ENCODE measurements around the gene PCDHGB1.
A peak's percentile ranks its signal among the peaks of the same experiment; 100 is the strongest.
"Not testable (repeated sequence)": the region's sequence is repeated elsewhere in the genome, so short reads cannot be mapped to it uniquely, and the experiment has no call there.

Gene PCDHGB1

DNA sequence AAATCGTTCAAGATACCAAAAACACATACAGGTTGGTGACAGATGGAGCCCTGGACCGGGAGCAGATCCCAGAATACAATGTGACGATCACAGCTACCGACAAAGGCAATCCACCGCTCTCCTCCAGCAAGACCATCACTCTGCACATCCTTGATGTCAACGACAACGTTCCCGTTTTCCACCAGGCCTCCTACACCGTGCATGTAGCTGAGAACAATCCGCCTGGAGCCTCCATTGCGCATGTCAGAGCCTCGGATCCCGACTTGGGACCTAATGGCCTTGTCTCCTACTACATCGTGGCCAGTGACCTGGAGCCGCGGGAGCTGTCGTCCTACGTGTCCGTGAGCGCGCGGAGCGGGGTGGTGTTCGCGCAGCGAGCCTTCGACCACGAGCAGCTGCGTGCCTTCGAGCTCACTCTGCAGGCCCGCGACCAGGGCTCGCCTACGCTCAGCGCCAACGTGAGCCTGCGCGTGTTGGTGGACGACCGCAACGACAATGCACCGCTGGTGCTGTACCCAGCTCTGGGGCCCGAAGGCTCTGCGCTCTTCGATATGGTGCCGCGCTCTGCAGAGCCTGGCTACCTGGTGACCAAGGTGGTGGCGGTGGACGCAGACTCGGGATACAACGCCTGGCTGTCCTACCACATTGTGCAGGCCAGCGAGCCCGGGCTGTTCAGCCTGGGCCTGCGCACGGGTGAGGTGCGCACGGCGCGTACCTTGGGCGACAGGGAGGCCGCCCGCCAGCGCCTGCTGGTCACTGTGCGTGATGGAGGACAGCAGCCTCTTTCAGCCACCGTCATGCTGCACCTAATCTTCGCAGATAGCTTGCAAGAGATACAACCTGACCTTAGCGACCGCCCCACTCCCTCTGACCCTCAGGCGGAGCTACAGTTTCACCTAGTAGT lies 21.9 kb downstream of the PCDHGB1 start:
- DNase-seq (ENCODE audit: extremely low read depth, low read depth): no peak
- no peak overlapping the region for H3K4me3 ChIP-seq (replicated peaks; ENCODE audit: low read depth, low read length)
- TF ChIP-seq, protein P1, sequence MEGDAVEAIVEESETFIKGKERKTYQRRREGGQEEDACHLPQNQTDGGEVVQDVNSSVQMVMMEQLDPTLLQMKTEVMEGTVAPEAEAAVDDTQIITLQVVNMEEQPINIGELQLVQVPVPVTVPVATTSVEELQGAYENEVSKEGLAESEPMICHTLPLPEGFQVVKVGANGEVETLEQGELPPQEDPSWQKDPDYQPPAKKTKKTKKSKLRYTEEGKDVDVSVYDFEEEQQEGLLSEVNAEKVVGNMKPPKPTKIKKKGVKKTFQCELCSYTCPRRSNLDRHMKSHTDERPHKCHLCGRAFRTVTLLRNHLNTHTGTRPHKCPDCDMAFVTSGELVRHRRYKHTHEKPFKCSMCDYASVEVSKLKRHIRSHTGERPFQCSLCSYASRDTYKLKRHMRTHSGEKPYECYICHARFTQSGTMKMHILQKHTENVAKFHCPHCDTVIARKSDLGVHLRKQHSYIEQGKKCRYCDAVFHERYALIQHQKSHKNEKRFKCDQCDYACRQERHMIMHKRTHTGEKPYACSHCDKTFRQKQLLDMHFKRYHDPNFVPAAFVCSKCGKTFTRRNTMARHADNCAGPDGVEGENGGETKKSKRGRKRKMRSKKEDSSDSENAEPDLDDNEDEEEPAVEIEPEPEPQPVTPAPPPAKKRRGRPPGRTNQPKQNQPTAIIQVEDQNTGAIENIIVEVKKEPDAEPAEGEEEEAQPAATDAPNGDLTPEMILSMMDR (IDR thresholded peaks at IDR 0.05; ENCODE audit: low read depth, low read length, missing control alignments): no peak

DNA sequence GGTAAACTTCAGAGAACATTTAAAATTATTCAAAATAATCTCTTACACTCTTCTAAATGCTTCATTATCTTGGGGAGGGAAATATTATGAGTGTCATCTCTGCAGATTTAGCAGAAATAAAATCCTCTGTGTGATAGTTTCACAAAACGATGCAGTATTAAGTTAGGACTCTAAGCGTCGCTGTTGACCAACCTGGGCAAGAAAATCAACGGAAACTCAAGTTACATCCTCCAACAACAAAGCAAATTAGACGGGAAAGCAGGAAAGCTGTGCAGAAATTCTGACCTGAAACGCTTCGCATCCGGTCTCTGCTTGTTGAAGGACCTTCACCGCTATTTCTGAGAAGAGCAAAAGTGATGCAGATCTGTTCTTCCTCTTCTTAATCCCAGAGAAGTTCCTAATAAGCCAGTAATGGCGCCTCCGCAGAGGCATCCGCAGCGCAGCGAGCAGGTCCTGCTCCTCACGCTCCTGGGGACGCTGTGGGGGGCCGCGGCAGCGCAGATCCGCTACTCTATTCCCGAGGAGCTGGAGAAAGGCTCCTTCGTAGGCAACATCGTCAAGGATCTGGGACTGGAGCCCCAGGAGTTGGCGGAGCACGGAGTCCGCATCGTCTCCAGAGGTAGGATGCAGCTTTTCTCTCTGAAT lies 23.9 kb downstream of the PCDHGB1 start, which contains the start of gene PCDHGA6:
Gene PCDHGA6 (plus strand): TSS at position 219 of the 645 bp plus-strand sequence. CDS start 193 bp downstream, at position 412.
- no peak for DNase-seq (ENCODE audit: extremely low read depth, low read depth)
- TF ChIP-seq, protein P1 (IDR thresholded peaks at IDR 0.05; ENCODE audit: low read depth, low read length, missing control alignments): peak; percentile 56
- H3K4me3 ChIP-seq (replicated peaks; ENCODE audit: low read depth, low read length): peak within 1 kb of the TSS; percentile 36

DNA sequence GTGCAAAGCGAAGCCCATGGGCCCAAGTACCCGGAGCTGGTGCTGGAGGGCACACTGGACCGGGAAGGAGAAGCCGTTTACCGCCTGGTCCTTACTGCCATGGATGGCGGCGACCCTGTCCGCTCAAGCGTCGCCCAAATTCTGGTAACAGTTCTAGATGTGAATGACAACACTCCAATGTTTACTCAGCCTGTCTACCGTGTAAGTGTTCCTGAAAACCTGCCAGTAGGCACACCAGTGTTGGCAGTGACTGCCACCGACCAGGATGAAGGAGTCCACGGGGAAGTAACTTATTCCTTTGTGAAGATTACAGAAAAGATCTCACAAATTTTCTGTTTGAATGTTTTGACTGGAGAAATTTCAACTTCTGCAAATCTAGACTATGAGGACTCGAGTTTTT lies 24.7 kb downstream of the PCDHGB1 start:
- no peak for DNase-seq (ENCODE audit: extremely low read depth, low read depth)
- H3K4me3 ChIP-seq (replicated peaks; ENCODE audit: low read depth, low read length): no peak overlapping the region
- TF ChIP-seq, protein P1 (IDR thresholded peaks at IDR 0.05; ENCODE audit: low read depth, low read length, missing control alignments): no peak

DNA sequence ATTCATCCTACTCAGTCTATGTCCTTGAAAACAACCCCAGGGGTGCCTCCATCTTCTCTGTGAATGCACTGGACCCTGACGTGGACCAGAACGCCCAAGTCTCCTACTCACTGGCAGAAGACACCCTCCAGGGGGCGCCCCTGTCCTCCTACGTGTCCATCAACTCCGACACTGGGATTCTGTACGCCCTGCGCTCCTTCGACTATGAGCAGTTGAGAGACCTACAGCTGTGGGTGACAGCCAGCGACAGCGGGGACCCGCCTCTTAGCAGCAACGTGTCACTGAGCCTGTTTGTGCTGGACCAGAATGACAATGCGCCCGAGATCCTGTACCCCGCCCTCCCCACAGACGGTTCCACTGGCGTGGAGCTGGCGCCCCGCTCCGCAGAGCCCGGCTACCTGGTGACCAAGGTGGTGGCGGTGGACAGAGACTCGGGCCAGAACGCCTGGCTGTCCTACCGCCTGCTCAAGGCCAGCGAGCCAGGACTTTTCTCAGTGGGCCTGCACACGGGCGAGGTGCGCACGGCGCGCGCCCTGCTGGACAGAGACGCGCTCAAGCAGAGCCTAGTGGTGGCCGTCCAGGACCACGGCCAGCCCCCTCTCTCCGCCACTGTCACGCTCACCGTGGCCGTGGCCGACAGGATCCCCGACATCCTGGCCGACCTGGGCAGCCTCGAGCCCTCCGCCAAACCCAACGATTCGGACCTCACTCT lies 25.7 kb downstream of the PCDHGB1 start:
- not testable (repeated sequence) for DNase-seq (ENCODE audit: extremely low read depth, low read depth); H3K4me3 ChIP-seq (replicated peaks; ENCODE audit: low read depth, low read length)

DNA sequence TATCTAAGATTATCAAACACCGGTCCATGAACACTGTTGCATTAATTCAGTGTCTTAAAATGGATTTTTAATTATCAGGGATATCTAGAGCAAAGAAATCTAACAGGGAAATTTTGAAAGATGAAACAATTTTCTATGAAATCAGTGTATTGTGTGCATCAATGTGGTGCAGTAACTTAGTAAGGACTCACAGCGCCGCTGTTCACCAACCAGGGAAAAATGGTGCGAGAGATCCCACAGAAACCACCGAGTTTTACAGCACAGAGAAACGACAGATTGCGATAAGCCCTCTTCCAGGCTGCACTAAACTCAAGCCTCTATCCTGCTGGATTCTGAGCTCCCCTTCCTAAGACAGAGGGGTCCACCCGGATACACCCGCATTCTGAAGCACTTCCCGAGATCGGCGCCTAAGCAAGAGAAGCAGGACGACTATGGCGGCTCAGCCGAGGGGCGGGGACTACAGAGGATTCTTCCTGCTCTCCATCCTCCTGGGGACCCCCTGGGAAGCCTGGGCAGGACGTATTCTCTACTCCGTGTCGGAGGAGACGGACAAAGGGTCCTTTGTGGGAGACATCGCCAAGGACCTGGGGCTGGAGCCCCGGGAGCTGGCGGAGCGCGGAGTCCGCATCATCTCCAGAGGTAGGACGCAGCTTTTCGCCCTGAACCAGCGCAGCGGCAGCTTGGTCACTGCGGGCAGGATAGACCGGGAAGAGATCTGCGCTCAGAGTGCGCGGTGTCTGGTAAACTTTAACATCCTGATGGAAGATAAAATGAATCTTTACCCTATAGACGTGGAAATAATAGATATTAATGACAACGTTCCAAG lies 32.8 kb downstream of the PCDHGB1 start, which contains the start of gene PCDHGA7:
Gene PCDHGA7 (plus strand): TSS at position 274 of the 826 bp plus-strand sequence. CDS start 158 bp downstream, at position 432.
- H3K4me3 ChIP-seq (replicated peaks; ENCODE audit: low read depth, low read length): peak within 1 kb of the TSS; percentile 51
- TF ChIP-seq, protein P1 (IDR thresholded peaks at IDR 0.05; ENCODE audit: low read depth, low read length, missing control alignments): peak; percentile 47
- no peak for DNase-seq (ENCODE audit: extremely low read depth, low read depth)

DNA sequence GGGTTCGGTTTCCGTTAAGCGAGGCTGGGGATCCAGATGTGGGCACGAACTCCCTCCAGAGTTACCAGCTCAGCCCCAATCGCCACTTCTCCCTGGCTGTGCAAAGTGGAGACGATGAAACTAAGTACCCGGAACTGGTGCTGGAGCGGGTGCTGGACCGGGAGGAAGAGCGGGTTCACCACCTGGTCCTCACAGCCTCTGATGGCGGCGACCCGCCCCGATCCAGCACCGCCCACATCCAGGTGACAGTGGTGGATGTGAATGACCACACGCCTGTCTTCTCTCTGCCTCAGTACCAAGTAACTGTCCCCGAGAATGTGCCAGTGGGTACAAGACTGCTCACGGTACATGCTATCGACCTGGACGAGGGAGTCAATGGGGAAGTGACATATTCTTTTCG lies 33.4 kb downstream of the PCDHGB1 start:
- peak overlapping the region; percentile 51 for H3K4me3 ChIP-seq (replicated peaks; ENCODE audit: low read depth, low read length)
- DNase-seq (ENCODE audit: extremely low read depth, low read depth): no peak
- TF ChIP-seq, protein P1 (IDR thresholded peaks at IDR 0.05; ENCODE audit: low read depth, low read length, missing control alignments): no peak
